GM19239 (cell line): ENCODE measurements around the gene DPYSL3.

Source experiments
- DNase-seq: peaks from one replicate; pipeline ENCODE4 v3.0.0; 2011; ENCODE audit warnings: low spot score; ENCODE audit not compliant: insufficient read length
- FAIRE-seq: peaks from 2 replicates; lab custom pipeline; 2011; peaks lifted over from hg19 to GRCh38; lab: Jason Lieb, UNC

DPYSL3 gene

DNA sequence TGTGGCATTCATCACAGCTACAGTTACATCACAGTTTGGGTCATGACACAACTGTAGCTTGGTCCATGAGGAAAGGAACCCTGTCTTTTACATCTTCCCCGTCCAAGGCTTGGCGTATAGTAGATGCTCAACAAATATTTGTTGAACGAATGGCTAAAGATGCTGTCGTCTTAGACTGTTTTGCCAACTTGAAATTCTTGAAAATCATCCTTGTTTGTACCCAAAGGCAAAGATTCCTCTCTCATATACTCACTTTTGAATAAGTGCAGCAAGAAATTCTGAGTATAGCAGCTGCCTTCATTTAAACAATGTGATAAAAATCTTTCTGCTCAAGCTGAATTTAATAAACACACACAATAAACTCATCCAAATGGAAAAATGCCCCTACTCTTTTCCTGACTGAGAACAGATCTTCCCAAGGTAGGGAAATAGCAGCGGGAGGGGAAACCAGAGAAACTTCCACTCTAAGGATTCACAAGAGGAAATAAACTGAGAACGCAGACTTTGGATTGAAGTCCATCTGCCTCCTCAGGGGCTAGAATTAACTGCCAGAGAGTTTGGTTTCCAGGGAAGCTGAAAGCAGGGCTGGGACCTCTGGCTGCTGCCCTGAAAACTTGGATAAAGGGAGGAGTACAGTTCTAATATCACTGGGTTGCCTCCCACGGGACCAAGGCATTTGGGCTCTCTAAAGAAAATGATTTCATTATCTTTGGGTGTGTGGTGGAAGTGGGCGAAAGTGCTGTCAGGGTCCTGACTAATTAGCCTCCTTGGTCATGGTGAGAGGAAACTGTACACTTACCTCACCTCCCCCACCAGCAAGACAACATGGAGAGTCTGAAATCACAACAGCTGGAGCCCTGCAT lies 99.1 kb downstream of the DPYSL3 start:
- FAIRE-seq (no peak), DNase-seq (no peak)

DNA sequence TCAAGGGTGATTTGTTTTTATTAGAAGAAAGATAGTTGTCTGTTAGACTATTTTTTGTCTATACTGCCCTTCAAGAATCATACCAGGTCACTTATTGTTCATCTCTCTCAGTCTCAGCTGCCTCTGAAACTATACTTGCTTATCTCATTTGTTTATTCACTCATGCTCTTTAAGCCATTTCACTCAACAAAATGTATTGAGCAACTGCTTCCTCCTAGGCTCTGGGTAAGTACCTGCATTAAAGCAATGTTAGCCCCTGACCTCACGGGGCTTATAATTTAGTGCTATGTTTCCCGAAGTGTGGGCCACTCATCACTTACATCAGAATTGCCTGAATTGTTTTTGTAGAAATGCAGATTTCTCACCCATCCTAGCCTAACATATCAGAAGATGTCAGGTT lies 100.9 kb downstream of the DPYSL3 start:
- no peak for FAIRE-seq
- DNase-seq = no peak

DNA sequence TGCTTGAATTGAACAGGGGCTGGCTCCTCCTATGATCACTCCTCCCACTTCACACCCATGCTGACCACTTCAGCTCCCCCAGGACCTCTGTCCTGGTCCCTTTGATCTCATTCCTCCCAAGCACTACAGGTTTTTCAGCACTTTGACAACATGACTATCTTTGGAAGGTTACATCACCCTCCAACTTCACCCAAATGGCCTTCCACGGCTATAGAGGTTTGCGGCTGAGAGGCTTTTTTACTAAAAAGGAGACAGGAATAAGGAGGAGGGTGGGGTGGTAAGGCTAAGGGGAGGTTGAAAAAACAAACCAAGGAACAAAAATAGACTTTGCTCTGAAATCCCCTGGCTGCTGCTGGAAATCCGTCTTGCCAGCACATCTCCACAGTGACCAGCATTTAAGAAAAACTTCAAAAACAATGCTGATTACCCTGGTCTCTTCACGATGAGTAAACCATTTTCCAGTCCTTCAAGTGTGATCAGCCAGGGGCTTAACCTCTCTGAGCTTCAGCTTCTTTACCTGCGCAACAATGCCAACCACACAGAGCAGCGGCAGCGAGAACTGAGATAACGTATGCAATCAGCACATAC lies 102.7 kb downstream of the DPYSL3 start:
- FAIRE-seq (no peak), DNase-seq (no peak)

DNA sequence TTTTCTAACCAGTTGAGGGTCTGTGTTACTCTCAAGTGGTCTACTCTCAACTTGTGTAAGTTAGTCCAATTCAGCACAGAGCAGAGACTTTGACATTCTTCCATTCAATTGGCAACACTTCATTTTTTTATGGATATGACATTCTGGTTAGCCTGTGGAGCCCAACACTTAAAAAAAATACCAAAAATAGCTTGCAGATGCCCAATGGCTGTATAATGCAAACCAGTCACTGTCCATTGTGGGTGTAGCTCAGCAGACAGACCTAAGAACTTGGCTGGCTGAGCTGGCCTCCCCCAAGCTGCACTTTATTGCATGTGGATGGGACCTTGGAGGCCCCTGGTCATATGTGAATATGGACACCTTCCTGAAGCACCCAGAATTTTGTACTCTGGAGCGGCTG lies 103.2 kb downstream of the DPYSL3 start:
- no peak for FAIRE-seq
- no peak for DNase-seq

DNA sequence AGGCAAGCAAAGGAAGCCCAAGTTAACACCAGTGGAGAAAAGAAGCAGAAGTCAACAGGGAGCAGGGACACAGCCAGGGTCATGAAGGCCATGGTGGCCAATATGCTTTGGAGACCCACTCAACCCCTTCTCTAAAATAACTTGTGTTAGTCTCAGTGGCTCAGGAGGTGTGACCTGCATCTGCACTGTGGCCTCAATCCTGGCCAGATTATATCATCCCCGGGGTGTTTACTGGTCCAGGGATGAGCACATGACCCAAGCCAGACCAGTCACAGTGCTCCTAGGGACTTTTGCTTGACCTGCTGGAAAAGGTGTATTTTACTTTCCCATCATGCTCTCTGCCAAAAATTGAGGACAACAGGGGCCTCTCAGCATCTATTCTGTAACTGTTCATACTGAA lies 105.2 kb downstream of the DPYSL3 start:
- DNase-seq = no peak
- no peak for FAIRE-seq

DNA sequence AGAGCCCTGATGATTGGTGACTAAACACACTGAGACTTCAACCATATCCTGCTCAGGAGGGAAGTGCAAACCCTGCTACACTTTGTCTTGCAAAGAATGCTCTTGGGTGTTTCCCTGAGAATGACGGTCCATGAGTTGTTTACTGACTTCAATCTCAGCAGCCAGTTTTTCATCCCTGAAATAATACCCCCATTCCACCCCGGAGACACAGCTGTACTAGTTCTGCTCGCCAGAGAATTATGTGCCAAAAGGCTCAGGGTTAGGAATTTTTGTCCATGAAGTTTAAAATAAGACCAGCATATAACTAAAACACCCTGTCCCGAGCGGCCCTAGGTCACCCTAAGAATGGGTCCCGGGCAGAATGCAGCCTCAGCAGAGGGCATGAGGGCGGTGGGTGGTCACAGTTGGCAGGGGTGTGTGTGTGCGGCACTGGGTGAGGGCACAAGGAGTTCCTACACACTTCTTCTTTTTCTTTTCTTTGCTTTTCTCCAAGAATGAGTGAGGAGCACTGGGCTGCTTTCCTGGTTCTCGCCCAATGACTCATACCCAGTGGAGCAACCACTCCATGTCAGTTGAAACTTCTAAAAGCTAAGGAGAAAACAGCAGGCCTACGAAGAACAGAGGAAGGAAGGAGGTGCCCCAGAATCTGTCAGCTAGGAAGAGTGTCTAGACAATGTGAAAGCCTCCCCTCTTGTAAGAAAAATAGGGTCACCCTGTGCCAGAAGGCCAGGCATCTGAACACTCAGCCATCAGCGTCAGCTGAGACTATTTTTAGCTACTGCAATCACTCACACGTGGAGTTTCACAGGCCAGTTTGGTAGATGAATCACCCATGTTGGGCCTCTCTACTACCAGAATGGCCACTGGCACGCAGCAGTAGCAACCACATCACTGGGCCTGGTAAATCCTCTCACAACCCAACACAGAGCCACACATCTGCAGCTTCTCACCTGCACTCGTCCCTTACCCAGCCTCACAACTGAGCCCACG lies 105.9 kb downstream of the DPYSL3 start:
- DNase-seq = peak; percentile 43
- FAIRE-seq = no peak

DNA sequence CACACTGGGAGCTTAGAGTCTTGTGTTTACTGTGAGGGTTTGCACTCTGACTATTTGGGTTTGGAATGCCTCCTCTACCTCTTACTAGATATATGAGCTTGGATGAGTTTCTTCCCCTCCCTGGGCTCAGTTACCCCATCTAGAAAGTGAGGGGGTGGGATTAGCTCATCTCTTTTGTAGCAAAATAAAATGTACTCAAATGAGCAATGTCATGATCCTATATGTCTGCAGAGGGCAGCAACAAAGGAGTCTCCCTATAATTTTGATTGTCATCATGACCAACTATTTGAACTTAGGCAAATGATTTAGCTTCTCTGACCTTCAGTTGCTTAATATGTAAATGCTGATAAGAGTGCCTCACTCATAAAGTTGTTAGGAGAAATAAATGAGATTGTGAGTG lies 109.0 kb downstream of the DPYSL3 start:
- no peak for FAIRE-seq
- DNase-seq = no peak

DNA sequence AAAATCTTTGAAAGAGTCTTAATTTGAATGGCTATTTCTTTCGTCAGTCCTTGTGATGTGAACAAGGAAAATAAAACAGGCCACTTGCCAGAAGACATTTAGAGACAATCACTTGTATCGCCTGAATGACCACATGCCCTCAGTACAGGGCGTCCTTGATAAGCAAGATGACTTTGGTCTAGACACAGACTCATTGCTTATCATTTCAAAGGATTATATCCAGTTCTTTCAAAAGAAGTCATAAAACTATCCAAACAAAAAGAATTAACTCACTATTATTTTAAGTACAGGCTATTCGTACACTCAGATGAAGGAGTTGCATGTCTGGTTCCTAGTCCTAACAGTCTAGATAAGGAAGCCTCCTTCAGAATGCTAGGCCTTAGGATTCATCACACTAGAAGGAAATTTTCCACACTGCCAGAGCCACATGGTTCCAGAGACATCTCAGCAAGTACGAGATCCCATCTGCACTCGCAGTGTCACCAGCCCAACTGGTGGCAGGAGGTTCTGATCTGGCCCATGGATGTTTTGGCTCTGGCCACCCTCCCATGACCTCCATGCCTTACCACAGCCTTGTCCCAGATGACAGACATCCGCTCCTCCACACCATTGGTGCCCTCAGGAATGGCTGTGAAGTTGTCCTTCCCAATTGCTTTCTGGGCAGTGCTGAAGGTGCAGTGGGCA lies 109.6 kb downstream of the DPYSL3 start:
- no peak for DNase-seq
- FAIRE-seq = no peak

DNA sequence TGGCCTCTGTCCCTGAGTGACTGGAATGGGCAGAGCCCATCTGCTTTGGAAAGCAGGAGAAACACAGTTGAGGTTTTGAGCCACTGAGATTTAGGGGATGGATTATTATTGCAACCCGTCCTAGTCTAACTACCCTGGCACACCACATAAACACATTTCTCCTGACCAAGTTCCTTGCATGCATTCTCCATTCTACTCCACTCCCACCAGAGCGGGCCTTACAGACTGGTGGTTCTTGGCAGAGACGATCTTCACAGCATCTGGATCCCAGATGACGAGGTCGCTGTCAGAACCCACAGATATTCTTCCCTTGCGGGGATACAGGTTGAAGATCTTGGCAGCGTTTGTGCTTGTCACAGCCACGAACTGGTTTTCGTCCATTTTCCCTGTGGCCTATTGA lies 111.0 kb downstream of the DPYSL3 start:
- FAIRE-seq (no peak), DNase-seq (no peak)

DNA sequence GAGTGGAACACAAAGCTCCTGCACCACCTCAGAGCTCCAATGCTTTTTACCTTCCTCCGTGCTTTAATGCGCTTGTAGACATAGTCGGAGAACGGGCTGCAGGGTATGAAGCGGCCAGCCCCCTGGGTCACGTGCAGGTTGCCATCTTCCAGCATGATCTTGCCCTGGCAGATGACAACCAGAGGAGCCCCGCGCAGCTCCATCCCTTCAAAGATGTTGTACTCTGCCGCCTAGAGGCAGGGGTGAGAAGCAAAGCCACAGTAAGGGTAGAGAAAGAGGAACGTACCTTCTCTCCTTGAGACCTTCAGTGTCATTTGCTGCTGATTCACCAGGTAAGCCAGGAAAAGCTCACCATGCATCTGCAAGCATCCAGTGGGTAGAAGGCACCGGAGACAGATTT lies 112.3 kb downstream of the DPYSL3 start:
- no peak for FAIRE-seq
- DNase-seq = no peak

DNA sequence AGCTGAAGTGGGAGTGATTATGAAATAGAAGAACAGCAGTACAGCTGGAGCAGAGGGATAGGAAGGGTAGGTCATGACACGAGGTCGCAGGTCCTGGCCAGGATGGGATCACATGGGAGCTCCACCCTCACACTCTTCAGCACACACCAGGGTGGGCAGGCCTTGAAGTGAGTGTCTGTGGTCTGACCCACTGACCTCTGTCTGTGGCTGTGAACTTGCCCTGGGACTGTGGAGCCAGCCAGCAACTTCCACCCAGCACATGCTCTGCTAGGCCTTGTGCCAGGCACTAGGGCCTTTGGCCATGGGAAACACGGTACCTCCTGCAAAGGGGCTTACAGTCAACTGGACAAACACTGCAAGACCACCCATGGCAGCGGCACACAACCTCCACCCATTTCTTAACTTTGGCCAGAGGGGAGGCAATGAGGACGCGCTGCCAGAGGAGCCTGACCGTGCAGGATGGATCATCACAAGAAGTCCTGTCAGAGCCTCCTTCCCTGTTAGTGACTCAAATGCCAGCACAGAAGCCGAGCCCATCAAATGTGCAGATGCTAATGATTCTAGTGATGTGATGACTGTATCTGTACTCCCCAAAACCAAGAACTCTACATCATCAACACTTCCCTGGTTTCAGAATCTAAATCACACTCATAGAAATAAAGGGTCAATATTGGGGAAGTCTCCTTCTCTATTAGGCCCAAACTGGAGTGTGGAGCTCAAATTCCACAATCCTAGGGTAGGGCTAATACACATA lies 113.6 kb downstream of the DPYSL3 start:
- DNase-seq = no peak
- FAIRE-seq = no peak

DNA sequence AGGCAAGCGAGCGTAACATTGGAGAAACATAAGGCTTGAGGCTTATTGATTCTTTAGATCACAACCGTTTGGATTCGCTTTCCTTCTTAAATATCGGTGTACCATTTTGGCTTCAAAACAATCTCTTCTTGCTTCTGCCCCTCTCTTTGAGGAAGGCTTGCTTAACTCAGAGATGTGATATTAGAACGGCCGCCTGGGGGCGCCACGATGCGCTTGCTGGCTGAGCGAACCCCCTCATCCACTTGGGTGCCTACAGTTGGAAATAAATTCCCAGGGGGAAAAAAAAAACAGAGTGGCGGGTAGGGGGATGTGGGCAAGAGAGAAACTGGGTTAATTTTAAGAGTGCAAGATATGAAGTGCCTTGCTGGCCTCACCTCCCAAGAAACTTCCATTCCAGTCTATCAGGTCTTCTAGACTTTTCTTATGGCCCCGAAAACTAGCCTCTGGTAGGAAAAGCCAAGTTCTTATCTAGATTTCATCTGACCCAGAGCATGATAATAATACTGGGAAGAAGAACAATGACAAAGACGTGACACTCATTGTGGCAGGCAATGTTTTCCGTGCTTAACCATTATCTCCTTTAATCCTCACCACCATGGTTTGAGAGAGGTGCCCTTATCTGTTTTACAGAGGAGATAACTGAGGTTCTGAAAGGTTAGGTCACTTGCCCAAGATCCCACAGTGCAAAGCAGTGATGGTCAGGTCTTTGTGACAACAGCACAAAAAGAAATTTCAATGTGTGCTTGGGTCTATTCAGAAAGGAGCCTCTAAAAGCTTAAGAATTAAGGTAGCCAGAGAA lies 115.8 kb downstream of the DPYSL3 start:
- no peak for DNase-seq
- FAIRE-seq = no peak

DNA sequence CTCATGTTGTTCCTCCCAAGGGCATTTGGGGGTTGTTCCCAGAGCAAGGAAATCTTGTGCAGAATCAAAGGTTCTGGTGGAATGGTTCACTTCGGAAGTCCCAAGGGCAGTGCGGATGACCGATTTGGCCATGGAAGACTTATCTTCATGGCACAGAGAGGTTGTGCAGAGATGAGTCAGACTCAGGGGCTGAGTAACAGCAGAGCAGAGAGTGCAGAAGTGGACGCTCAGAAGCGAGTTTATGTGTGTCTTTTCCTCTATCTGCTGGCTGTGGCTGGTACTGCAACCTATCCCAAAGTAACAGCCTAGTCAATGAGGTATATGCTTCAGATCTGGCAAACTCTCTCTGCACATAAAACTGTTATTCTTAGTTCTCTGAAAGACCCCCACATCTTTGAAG lies 118.1 kb downstream of the DPYSL3 start:
- DNase-seq (no peak), FAIRE-seq (peak; percentile 64)

DNA sequence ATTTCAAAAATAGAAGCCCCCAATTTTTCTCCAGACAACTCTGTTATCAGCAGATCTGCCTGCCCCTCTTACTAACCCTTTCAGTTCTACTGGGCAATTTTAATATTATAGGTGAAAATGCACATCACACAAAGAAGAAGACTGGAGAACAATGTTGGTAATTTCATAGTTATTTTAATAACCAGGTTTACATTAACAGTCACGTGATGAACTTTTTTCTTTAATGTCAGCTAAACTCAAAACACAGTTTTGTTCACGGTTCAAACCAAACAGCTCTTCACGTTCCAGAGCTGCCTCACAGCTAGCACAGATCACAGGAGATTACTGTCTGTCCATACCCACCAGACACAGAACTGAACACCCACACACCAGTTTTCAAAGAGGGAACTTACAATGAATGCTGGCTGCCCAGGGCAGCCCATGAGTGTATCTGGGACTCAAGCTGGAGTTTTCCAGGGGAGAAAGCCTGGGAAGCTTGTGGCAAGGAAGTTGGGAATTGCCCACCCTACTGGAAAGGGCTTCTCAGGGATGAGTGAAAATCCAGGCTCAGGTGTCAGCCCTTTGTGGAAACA lies 119.1 kb downstream of the DPYSL3 start:
- FAIRE-seq = no peak
- DNase-seq = no peak

DNA sequence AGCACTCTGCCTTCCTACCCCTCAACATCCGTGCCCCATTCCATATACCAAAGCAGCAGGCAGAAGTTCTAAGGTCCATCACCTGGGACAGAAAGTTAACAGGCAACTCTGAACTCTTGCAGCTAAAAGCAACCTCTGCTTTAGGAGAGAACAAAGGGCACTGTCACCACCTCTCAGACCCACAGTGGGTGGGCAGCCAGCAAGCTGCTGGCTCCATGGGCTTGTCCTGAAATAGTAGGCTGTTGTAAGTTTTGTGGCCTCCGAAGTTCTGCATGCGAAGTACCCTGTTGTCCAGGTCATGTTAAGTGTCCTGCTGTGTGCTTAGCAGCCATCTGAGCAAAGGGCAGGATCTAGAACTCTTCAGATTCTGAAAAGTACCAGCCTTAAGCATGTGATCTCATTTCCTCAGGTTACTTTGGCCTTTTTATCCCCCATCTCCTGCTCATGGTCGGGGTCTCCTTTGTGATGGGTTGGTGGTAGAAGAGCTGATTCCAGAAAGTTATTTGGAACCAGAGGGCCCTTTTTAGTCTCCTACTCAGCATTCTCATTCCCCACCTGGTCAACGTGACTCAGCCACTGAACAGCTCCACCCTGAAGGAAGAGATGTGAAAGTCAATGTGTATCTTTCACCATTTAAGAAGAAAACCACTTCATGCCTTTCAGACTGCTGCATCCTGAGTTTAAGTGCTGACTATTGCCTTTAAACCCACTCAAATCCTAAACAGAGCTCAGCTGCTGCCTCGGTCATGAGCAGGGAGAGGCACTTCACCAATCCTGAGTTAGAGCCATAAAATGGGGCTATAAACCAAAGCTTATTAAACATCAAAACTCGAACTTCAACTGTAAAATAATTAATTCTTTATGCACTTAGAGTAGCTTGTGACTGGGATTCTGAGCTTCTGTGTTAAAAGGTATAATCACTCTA lies 121.4 kb downstream of the DPYSL3 start:
- FAIRE-seq (no peak), DNase-seq (no peak)

DNA sequence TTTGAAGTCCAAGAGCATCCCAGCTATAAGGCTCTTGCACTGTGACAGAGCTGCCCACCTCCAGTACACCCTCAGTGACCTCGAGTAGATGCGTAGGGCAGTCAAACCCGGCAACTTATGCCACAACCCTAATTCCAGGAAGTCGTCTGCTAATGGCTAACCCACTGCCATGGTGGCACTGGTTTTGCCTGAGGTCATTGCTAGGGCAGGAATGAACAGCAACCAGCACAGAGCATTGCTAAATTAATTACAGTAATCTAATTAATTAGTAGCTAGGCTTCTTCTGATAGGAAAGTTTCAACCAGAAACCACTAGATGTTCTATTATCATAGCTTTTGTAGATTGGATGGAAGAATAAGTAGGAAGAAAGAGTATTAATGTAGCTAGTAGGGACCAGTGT lies 122.8 kb downstream of the DPYSL3 start:
- FAIRE-seq = no peak
- DNase-seq = no peak
